Measurements from ENCODE around the gene MORN1.

- TF ChIP-seq CTCF (IDR thresholded peaks at IDR 0.05 in 8 of 11, conservative IDR thresholded peaks at IDR 0.05 in 3 of 11) (no peak), POLR2AphosphoS5 (IDR thresholded peaks at IDR 0.05) (peak in 2 of 3 donors; percentile 54 to 65)
These were observed 91.2 kb downstream of the MORN1 start for GRCh38 chr1:2300004-2300771.
